A172 (cell line): Measurements from ENCODE around the gene GTF2H4. TPM values are rescaled to one million over a fixed set of nuclear protein-coding genes. Genes with fewer than 3 reads are reported as not detected.
"Not testable (repeated sequence)": the region's sequence is repeated elsewhere in the genome, so short reads cannot be mapped to it uniquely, and the experiment has no call there.

Experiments used
- DNase-seq: peaks from one replicate; pipeline ENCODE4 v3.0.0-alpha.2; 2015; ENCODE audit warnings: low spot score
- total RNA-seq: library from RNA; depleted of rRNA; stranded (reverse); fragments of >200 nt; shearing (Covaris generic); gene quantifications from 2 replicates; pipeline ENCODE4 v1.2.3, GENCODE V29; 2014

Gene GTF2H4
- total RNA-seq, 1 experiment from 2014 or later: 24.9 TPM

DNA sequence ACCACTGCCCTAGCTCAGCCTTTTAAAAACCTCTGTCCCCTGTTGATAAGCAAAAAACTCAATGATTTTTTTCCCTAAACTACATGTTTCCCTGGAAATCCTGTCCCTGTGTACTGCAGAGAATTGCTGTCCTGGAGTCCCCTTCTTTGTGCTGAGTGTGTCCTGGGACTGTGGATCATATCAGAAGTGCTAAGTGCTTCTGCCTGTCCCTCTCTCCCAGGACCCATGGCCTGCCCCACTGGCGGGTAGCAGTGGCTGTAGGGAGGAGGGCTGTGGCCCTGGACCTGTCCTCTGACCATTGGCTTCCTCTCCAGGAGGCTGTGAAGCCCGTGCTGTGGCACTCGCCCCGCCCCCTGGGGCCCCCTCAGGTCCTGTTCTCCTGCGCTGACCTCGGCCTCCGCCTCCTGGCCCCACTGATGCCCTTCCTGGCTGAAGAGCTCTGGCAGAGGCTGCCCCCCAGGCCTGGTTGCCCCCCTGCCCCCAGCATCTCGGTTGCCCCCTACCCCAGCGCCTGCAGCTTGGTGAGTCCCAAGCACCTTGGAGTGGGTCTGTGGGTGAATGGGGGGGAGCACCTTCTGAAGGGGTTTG, 16.1 kb downstream of the GTF2H4 start:
- not testable (repeated sequence) for DNase-seq

DNA sequence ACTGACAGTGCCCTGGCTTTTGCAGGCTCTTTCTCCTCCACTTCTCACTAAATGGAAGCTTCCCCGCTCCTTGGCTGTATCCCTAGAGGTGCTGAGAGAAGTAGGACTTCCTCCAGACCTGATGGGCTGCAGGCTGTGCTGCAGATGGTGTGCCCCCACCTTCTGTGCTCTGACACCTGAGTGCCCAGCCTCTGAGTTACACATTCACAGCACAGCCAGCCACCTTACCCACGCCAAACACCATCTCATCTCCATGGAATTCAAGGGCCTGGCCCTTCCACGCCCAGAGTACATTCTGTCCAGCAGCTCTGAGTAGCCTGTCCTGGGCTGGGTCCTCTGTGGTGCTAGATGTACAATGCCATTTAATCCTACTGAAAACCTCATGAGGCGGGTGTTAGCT, 18.6 kb downstream of the GTF2H4 start:
- DNase-seq: peak; percentile 7

DNA sequence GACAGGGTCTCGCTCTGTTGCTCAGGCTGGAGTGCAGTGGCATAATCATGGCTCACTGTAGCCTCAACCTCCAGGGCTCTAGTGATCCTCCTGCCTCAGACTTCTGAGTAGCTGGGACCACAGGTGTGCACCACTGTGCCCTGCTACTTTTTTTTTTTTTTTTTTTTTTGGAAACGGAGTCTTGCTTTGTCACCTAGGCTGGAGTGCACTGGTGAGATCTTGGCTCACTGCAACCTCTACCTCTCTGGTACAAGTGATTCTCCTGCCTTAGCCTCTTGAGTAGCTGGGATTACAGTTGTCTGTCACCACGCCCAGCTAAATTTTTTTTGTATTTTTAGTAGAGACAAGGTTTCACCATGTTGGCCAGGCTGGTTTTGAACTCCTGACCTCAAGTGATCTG, 19.1 kb downstream of the GTF2H4 start:
- DNase-seq: not testable (repeated sequence)

DNA sequence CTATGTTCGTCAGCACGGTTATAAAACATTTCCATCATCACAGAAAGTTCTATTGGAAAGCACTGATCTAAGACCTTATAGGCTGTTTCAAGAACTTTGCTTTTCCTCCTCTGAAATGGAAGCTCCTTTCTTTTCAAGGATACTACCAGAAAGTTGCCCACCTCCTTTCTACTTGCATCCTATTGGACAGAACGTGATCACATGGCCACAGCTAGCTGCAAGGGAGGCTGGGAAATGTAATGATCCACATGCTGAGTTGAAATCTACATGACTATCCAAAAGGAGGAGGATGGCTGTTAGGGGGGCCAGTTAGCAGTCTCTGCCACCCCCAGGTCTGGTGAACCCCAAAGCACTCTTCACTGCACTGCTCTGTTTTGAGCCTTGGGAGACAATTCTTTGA, 20.7 kb downstream of the GTF2H4 start:
- no peak for DNase-seq

DNA sequence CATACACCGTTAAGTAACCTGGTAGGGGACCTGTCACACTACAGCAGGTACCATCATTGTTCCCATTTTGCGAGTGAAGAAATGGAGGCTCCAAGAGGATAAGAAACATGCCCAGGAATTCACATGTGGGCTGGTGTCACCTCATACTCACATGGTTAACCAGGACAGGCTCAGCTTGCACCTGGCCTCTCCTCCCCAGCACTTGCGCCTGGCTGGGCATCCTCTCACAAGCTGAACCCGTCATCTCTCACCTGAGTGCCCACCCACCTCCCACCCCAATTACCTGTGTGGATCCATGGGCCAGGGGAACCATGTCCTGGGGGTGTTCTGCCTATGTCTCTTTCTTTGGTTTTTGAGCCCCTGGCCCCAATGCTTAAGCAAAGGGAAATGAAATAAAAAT, 22.5 kb downstream of the GTF2H4 start:
- no peak for DNase-seq

DNA sequence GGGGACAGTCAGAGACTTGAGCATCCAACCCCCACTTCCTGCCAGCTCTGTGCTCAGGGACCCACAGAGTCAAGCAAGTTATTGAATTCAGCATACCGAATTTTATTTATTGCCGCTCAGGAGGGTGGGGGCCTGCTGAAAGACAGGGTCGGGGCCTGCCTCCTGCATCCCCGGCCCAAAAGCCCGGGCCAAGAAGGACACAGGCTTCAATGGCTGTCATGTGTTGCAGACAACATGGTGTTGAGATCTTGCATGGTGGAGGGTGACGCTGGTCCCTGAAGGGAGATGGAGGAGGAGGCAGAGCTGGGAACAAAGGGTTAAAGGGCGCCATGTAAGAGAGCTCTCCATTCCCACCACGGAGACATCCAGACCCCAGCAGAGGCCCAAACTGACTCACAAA, 23.3 kb downstream of the GTF2H4 start:
- no peak for DNase-seq

DNA sequence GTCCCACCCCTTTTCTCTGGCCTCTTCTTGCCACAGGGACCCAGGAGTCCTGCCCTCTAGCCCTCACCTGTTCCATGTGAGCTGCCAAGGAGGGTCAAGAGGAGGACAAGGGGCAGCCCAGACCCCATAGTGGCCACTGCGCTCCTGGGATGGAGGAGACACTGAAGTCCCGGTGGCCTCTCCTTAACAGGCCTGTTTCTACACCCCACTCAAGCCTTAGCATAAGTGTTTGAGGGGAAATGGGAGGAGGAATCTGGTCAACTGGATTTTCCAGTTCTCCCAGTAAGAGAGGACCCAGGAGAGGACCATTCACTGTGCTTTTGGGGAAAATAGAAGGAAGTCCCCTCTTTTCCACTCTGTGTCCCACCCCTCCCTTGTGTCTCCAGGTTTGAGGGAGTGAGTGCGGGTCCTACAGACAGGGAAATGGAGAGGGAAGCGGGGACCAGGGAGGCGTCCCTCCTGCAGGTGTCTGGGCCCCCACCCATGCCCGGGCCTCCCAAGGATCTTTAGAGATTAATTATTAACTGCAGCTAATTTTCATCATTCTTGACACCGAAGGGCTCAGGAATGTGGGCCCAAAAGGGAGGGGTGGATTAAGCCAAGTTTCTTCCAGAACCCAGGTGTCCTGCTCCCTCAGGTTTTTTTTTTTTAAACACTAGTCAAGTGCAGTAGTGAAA, 24.1 kb downstream of the GTF2H4 start, which contains the start of gene SFTA2:
Gene SFTA2, minus strand, starts transcription at position 202 of the 677 bp plus-strand sequence. Its CDS starts 74 bp downstream, at position 128.
- DNase-seq: no peak

DNA sequence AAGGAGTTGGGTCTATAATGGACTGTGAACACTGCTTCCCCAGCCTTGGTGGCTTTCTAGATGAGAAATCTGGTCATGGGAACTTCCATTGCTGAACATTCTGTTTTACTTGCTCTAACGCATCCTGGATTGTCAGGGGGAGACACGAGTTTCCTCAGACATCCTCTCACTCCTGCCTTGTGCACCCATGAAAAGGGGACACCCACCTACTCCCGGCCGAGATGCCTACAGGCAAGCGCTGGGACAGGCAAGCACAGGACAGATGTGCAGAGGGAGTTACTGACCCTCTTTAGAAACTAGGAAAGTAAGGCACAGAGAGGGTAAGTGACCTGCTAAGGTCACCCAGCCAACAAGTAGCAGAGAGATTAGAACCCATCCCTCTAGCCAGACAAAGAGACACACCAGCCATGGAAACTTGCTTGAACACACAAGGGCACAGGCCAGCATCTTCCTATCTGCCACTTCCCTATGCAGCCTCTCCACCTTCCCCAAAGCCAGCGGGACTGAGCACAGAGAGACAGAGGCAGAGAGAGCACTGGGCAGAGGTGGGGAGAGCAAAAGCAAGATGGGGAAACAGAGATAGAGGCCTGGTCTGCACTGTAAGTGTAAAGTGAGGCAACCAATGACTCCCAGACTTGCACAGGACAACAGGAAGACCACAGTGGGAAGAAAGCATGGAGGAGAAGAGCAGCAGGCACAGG, 24.8 kb downstream of the GTF2H4 start:
- no peak for DNase-seq

DNA sequence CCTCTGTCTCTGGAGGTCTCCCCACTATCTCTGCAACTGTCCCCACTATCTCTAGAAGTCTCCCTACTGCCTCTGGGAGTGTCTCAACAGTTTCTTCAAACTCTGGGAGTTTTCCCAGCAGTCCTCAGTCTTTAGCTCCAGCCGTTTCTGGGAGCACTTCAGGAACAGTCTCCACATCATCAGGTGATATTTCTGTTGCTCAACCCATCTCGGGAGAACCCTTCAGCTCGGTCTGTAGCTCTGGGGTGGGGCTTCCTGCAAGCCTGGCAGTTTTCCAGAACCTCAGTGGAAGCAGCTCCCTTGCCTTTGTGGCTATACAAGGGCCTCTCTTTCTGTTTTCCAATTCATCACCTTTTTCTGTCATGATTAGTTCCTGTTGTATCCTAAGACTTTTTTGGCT, 27.0 kb downstream of the GTF2H4 start:
- no peak for DNase-seq

DNA sequence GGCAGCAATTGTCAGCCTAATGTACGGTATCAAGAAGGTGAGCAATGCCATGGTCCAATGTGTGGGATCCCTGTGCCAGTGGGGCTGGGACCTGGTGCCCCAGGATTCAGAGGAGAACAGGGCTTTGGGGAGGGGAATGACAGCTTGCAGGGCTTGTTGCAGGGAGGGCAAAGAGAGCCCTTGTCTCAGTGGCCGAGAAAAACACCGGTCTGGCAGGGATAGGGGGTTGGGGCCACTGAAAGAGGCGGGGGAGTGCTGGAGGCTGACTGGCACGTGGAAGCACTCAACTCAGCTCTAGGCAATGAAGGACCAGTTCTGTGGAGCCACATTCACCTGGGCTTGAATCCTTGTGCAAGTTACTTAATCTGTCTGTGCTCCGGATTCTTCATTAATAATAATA, 29.3 kb downstream of the GTF2H4 start:
- no peak for DNase-seq

DNA sequence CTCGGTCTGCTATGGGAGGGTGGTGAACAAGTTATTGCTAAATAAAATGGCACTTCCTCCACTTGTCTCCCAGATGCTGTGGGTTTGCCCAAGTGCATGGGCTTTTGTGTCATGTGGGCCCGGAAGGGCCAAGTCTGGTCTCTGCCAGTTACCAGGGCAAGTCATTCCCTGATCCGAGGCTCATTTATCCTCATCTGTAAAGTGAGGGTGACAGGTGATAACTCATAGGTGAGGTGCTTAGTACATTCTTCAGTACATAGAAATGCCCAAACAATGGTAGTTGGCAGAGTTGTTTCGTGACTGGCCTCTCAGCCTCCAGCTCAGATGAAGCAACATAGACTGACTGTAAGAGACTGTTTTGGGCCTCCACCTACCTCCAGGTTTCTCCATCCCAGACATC, 30.7 kb downstream of the GTF2H4 start:
- no peak for DNase-seq

DNA sequence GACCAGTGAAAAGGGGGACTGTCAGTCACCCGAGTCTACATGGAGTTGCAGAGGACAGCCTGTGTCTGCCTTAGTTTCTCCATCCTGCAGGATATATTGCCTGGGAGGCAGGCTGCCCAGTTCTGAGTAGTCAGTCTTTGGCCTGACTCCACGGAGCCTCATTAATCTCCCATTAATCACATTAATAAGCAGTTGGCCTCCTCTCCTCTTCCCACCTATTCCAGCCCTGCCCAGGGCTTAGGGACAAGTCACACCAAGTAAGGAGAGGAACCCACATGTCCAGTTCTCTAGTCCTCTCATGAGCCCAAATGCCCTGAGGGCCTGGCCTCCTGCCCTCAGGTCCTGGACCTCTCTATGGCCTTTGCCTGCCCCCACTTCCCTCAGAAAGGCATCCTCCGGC, 31.5 kb downstream of the GTF2H4 start:
- no peak for DNase-seq

DNA sequence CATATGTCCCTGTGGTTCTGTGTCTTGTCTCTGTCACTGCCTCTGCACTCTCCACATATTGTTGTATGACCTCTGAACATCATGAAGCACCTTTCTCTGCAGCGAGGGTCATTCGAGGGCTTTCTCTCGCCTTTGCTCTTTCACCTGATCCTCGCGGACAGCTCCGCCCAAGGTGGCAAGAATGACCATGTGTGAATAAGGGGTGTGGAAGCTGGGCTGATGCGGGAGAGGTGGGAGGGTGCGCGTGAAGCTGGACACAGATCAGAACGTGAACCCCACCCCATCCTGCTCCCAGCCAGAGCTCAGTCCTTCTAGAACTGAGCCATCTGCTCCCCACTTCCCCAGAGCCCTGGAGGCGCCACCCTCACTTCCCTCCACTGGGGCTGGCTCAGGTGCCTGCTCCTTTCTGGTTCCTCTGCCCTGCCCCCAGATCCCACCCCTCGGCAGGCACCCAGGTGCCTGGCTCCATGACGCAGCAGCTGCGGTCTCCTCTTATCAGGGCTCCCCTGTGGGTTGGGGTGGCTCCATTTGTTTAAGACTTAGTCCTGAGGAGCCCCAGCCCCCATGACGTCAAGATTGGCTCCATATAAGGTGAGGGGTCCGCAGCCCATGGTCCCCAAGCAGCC, 32.5 kb downstream of the GTF2H4 start, which contains the start of gene MUCL3:
Gene MUCL3, plus strand, starts transcription at position 613 of the 626 bp plus-strand sequence. CDS start 27 bp downstream, outside the sequence.
- DNase-seq: no peak

DNA sequence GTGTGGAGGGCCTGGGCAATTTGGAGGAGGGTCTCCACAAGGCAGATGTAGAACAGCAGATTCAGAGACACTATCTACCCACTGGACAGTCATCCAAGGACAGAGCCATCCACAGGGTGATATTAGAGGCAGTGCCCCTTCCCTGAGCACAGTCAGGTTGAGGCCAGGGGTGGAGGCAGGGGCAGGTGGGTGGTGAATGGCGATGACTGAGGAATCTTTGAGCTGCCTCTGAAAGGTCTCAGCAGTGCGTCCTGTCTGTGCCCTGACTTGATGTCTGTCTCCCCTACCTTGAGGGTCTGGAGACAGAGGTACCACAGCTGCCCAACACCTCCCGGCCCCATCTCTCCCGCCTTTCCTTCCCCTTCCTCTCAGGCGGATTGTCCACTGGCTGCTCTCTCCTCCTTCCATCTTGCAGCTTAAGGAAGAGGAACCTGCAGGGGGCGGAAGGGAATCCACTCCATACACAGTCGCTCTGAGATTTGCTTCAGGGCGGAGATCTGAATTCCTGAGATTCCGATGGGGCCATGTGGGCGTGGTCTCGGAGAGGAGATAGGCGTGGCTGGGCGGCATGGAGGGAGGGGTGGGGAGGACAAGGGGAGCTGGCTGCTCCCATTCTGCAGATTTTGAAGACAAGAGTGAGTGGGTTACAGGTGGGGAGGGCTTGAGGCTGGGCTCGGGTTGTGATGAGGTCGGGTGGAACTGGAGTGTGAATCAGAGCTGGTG, 34.5 kb downstream of the GTF2H4 start:
- DNase-seq: peak; percentile 90

DNA sequence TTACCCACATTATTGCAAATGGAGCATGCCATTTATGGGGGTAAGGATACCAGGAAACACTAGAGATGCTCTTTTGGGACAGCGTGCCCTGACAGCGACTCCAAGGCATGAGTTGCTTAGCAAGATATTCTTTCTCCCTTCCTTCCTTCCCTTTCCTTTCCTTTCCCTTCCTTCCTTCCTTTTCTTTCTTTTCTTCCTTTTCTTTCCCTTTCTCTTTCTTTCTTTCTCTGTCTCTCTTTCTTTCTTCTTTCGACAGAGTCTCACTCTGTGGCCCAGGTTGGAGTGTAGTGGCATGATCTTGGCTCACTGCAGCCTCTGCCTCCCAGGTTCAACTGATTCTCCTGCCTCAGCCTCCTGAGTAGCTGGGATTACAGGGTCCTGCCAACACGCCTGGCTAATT, 36.0 kb downstream of the GTF2H4 start:
- no peak for DNase-seq

DNA sequence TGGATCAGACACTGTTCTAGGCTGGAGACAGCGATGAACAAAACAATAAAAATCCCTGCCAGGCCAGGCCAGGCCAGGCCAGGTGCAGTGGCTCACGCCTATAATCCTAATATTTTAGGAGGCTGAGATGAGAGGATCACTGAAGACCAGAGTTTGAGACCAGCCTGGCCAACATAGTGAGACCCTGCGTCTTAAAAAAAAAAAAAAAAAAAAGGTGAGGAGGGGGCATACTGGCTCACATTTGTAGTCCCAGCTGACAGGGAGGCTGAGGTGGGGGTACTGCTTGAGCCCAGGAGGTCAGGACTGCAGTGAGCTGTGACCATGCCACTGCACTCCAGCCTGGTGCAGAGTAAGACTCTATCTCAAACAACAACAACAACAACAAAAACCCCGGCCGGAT, 37.3 kb downstream of the GTF2H4 start:
- DNase-seq: no peak

DNA sequence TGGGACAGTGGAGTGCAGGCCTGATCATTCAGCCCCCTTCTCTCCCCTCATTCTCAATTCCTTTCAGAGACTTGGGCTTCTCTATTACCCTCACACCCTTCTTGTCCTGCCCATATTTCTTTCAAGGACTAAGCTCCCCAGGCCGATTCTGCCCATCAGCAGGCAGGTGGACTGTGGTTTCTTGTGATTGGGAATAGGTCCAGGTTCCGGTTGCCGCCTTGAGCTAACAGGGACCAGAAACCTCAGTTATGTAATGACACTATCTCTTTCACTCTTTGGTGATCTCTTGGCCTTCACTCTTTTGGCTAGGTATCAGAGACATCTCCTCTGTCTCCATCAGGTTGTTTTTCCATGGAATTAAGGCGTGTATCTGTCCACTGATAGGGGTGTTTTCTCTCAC, 39.2 kb downstream of the GTF2H4 start:
- no peak for DNase-seq

DNA sequence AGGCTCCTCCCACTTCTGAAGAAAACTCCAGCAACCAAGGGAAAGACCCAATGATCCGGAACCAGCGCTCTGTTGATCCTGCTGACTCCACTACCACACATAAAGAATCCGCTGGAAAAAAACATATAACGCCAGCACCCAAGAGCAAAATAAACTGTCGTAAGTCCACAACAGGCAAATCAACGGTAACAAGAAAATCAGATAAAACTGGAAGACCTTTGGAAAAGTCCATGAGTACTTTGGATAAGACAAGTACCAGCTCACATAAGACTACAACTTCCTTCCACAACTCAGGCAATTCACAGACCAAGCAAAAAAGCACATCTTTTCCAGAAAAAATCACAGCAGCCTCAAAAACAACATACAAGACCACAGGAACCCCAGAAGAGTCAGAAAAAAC, 40.8 kb downstream of the GTF2H4 start:
- DNase-seq: no peak

DNA sequence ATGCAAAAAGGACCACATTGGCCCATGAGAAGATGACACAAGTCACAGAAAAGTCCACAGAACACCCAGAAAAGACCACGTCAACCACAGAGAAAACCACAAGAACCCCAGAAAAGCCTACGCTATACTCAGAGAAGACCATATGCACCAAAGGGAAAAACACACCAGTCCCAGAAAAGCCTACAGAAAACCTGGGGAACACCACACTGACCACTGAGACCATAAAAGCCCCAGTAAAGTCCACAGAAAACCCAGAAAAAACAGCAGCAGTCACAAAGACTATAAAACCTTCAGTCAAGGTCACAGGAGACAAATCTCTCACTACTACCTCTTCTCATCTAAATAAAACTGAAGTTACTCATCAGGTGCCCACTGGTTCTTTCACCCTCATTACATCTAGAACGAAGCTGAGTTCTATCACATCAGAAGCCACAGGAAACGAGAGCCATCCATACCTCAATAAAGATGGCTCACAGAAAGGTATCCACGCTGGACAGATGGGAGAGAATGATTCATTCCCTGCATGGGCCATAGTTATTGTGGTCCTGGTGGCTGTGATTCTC, 44.0 kb downstream of the GTF2H4 start:
- DNase-seq: no peak

DNA sequence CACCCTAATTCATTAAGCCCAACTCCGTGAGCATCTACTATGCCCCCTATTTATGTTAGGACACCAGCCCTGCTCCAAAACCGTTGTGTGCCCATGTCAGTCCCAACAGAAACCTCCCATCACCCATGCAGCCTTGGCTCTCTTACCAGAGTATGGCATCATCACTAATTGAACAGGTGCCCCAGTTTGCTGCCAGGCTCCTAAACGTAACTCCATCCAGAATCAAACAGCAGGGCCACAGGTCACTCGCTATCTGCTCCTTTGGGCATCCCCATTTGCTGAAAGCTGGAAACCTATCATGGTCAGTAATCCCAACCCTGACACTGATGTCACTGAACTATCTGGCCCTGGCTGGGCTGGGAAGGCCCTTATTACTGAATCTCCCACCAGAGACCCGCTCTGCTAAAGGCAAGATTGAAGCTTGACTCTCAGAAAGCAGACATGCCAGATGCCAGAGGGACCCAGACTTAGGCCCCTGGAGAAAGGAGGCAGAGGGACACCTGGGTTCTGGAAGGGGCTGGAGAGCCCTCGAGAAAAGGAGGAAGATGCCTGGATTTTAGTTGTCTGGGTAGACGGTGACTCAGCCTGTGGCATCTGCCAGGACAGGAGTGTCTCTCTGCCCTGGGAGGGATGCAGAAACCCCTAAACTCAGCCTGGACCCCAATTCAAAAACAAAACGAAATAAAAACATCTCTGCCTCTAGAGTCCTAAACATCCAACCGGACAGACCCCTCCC, 46.8 kb downstream of the GTF2H4 start:
- no peak for DNase-seq
